Measurements from ENCODE around the gene SLC7A14. TPM values are rescaled to one million over a fixed set of nuclear protein-coding genes. Genes with fewer than 3 reads are reported as not detected.

The SLC7A14 gene
- total and polyA plus RNA-seq, 2 of the 4 experiments (the other 2 are of a cell fraction): 2.7 to 6.8 TPM

- Histone ChIP-seq H3K9me3 (ENCODE audit: control insufficient read depth, insufficient read depth, low read length) (no peaks in the 10 kb centered on the region), H4K8ac (ENCODE audit: low read depth in 2 of 2, low read length in 2 of 2) (no peak overlapping the region), H3K14ac (replicated peaks; ENCODE audit: low read depth, low read length) (no peak overlapping the region), H3K4ac (ENCODE audit: low read depth, low read length) (no peak overlapping the region), H4K5ac (ENCODE audit: low read depth, low read length) (no peak overlapping the region), H3K9me1 (ENCODE audit: insufficient read depth, low read length) (peaks cover 3% of the 10 kb centered on the region), H4K20me1 (ENCODE audit: insufficient read depth, low read length) (no peaks in the 10 kb centered on the region), H3K4me1 (ENCODE audit: control insufficient read depth, insufficient read depth, low read length) (peaks cover 3% of the 10 kb centered on the region; the same call in 1 of the 2 replicates), H2BK20ac (ENCODE audit: low read depth, low read length) (no peak overlapping the region), H2AK5ac (ENCODE audit: low read depth, low read length) (no peak overlapping the region), H3K23ac (ENCODE audit: low read depth, low read length) (no peak overlapping the region), H3K27ac (ENCODE audit: insufficient read depth, low read length) (no peak overlapping the region), H2AFZ (replicated peaks; ENCODE audit: low read length, poor library complexity) (no peak overlapping the region), H3K18ac (ENCODE audit: low read depth, low read length) (no peak overlapping the region), H4K91ac (ENCODE audit: insufficient read depth, low read depth, low read length) (no peak overlapping the region), H2BK5ac (ENCODE audit: low read depth, low read length, poor library complexity, severe bottlenecking) (no peak overlapping the region), H3K4me2 (ENCODE audit: low read depth, low read length) (no peak overlapping the region), H2BK15ac (ENCODE audit: low read depth, low read length) (no peak overlapping the region), H2AK9ac (replicated peaks; ENCODE audit: low read depth, low read length, poor library complexity) (no peak overlapping the region), H3K56ac (ENCODE audit: extremely low read depth, insufficient read depth, low read length) (no peak overlapping the region), H2BK120ac (ENCODE audit: low read depth, low read length) (no peak overlapping the region), H3K27me3 (ENCODE audit: control insufficient read depth, insufficient read depth, low read length) (no peaks in the 10 kb centered on the region), H3K36me3 (ENCODE audit: control insufficient read depth, insufficient read depth, low read length) (no peaks in the 10 kb centered on the region; the same call in 1 of the 2 replicates), H3K9ac (ENCODE audit: low read depth, low read length) (no peak overlapping the region), H3K79me1 (ENCODE audit: low read depth in 1 of 2, low read length in 2 of 2) (no peaks in the 10 kb centered on the region), H3K4me3 (ENCODE audit: insufficient read depth, low read depth, low read length) (no peak overlapping the region)
- ChIA-PET CTCF (no interaction called here), POLR2A (ENCODE audit: unreplicated experiment) (no interaction called here)
- intact Hi-C loops (cut with micrococcal nuclease): loop anchor here (5.0 kb wide), 1 partner anchor 309 kb away; no protein-coding TSS in a partner anchor
- DNase-seq (no peak), ATAC-seq (ENCODE audit: low read depth) (no peak)
- in situ Hi-C loops (cut with MboI; ENCODE audit: low sequenced_read_pairs): no loop called here
- BruUV-seq (replicated peaks): no TSS peak
- TF ChIP-seq MXI1 (IDR thresholded peaks at IDR 0.05; ENCODE audit: borderline replicate concordance, low read depth, low read length) (no peak), CEBPB (IDR thresholded peaks at IDR 0.05; ENCODE audit: low read depth, low read length) (no peak), BHLHE40 (IDR thresholded peaks at IDR 0.05; ENCODE audit: low read depth, low read length) (no peak), RCOR1 (IDR thresholded peaks at IDR 0.05; ENCODE audit: insufficient replicate concordance, low read length) (no peak), RFX5 (IDR thresholded peaks at IDR 0.05; ENCODE audit: low read depth, low read length) (no peak), MAZ (IDR thresholded peaks at IDR 0.05; ENCODE audit: borderline replicate concordance, low read depth, low read length) (no peak), CHD1 (IDR thresholded peaks at IDR 0.05; ENCODE audit: low read depth, low read length) (no peak), FOS (IDR thresholded peaks at IDR 0.05; ENCODE audit: low read depth, low read length) (no peak), POLR2A (IDR thresholded peaks at IDR 0.05; ENCODE audit: low read depth, low read length) (no peak)
- TF ChIP-seq, protein P1, sequence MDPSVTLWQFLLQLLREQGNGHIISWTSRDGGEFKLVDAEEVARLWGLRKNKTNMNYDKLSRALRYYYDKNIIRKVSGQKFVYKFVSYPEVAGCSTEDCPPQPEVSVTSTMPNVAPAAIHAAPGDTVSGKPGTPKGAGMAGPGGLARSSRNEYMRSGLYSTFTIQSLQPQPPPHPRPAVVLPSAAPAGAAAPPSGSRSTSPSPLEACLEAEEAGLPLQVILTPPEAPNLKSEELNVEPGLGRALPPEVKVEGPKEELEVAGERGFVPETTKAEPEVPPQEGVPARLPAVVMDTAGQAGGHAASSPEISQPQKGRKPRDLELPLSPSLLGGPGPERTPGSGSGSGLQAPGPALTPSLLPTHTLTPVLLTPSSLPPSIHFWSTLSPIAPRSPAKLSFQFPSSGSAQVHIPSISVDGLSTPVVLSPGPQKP (IDR thresholded peaks at IDR 0.05; ENCODE audit: borderline replicate concordance, low read depth, low read length): no peak
- TF ChIP-seq, protein P2, sequence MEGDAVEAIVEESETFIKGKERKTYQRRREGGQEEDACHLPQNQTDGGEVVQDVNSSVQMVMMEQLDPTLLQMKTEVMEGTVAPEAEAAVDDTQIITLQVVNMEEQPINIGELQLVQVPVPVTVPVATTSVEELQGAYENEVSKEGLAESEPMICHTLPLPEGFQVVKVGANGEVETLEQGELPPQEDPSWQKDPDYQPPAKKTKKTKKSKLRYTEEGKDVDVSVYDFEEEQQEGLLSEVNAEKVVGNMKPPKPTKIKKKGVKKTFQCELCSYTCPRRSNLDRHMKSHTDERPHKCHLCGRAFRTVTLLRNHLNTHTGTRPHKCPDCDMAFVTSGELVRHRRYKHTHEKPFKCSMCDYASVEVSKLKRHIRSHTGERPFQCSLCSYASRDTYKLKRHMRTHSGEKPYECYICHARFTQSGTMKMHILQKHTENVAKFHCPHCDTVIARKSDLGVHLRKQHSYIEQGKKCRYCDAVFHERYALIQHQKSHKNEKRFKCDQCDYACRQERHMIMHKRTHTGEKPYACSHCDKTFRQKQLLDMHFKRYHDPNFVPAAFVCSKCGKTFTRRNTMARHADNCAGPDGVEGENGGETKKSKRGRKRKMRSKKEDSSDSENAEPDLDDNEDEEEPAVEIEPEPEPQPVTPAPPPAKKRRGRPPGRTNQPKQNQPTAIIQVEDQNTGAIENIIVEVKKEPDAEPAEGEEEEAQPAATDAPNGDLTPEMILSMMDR (conservative IDR thresholded peaks at IDR 0.05; ENCODE audit: low read depth, low read length): no peak
- dilution Hi-C loops (cut with HindIII; ENCODE audit: low sequenced_read_pairs, unreplicated experiment): no loop called here
Observed at GRCh38 chr3:170443457-170443856, 142.4 kb downstream of the SLC7A14 start.

Measured in IMR-90 (cell line).